ENCODE results near the gene LITAFD. TPM values are rescaled to one million over a fixed set of nuclear protein-coding genes. Genes with fewer than 3 reads are reported as not detected.

Gene LITAFD
- total and polyA plus RNA-seq, 9 donors: not detected

DNA sequence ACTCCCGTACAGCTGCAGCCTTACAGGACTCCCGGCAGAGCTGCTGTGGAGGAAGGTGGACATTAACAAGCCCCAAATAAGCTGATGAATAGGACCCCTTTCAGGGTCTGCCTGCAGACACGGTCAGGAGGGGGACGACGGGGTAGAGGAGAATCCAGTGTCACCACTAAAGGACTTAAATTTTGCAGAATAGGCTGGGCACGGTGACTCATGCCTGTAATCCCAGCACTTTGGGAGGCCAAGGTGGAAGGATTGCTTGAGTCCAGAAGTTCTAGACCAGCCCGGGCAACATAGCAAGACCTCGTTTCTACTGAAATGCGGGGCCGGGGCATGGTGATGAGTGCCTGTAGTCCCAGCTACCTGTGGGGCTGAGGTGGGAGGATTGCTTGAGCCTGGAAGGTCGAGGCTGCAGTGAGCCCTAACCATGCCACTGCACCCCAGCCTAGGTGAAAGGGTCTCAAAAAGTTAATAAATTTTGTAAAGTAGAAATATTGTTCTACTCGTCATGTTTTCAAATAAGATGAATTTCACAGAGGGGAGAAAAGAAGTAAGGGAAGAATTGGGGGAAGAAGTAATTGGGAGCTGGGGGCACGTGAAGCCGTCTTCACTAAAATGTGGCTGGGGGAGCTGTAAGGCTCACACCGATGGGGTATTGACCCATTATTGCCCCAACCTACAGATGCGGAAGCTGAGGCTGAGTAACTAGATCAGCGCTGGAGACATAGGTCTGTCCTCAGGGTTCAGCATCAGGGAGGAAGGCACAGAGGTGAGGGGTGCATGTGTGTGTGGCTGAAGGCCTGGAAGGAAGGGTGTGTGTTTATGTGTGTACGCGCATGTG, 4.7 kb downstream of the LITAFD start:
- Histone ChIP-seq H3K27ac (ENCODE audit: low read length) (no peak overlapping the region), H3K27me3 (ENCODE audit: control insufficient read depth, insufficient read depth, low read length) (peaks cover 8% of the 10 kb centered on the region)

DNA sequence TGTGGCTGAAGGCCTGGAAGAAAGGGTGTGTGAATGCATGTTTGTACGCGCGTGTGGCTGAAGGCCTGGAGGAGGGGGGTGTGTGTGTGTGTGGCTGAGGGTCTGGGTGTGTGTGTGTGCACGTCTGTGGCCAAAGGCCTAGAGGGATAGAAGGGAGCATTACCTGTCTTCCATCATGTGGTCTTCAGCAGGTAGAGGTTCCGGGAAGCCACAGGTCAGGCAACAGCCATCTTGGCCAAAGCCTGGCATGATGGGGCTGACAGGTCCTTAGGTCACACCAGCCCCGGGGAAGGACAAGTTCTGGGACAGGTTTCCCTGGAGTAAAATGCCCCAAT, 5.2 kb downstream of the LITAFD start:
- Histone ChIP-seq H3K9me3 (replicated peaks; ENCODE audit: control insufficient read depth, low read depth, low read length) (no peaks in the 10 kb centered on the region), H3K27me3 (ENCODE audit: control insufficient read depth, insufficient read depth, low read length) (peaks cover 8% of the 10 kb centered on the region), H3K36me3 (ENCODE audit: control insufficient read depth, insufficient read depth, low read length) (peaks cover 45% of the 10 kb centered on the region), H3K4me3 (ENCODE audit: low read length) (no peak overlapping the region), H3K27ac (ENCODE audit: low read length) (no peak overlapping the region), H3K4me1 (ENCODE audit: control insufficient read depth, insufficient read depth, low read length) (peaks cover 29% of the 10 kb centered on the region)
- 88% methylated on average over 6 of the region's 6 CpGs for WGBS (ENCODE audit: insufficient coverage)
- DNase-seq: no peak

More for the DNA sequence above, 4.7 kb downstream of the LITAFD start:
- peaks cover 26% of the 10 kb centered on the region for H3K4me1 ChIP-seq (ENCODE audit: control insufficient read depth, insufficient read depth, low read length)
- no peak for DNase-seq
- H3K36me3 ChIP-seq (ENCODE audit: control insufficient read depth, insufficient read depth, low read length): peaks cover 39% of the 10 kb centered on the region
- H3K9me3 ChIP-seq (replicated peaks; ENCODE audit: control insufficient read depth, low read depth, low read length): no peaks in the 10 kb centered on the region
- 71% methylated on average over 12 of the region's 19 CpGs for WGBS (ENCODE audit: insufficient coverage)
- no peak overlapping the region for H3K4me3 ChIP-seq (ENCODE audit: low read length)

DNA sequence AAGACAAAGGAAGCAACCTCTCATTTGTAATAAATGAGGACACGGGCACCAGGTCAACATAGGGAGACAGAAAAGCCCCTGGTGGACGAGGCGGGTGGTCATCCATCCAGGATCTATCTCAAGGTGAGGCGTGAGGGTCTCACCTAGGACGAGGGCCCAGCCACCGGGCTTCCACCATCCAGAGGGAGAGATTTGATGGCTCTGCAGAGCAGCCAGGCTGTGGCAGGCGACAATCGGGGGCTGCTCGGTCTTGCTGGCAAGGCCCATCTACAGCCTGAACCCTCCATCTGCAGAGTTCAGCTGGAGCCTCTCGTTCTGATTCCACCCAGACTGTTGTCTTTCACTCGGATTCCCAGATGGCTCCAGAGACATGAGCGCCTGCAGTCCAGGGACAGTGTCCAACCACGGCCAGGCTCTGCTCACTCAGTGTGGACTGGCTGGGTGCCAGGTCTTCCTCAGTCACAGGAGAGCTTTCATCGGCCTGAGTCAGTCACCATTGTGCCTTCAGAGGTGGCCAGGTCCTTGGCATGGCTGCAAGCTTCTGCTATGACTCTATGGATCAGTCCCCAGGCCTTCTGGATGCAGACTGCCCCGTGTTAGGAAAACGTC, 5.9 kb downstream of the LITAFD start:
- no peak overlapping the region for H3K27ac ChIP-seq (ENCODE audit: low read length)
- no peak overlapping the region for H3K4me3 ChIP-seq (ENCODE audit: low read length)
- H3K4me1 ChIP-seq (ENCODE audit: control insufficient read depth, insufficient read depth, low read length): peaks cover 29% of the 10 kb centered on the region
- no peaks in the 10 kb centered on the region for H3K9me3 ChIP-seq (replicated peaks; ENCODE audit: control insufficient read depth, low read depth, low read length)
- peaks cover 8% of the 10 kb centered on the region for H3K27me3 ChIP-seq (ENCODE audit: control insufficient read depth, insufficient read depth, low read length)
- peak; percentile 55 for DNase-seq
- peaks cover 51% of the 10 kb centered on the region for H3K36me3 ChIP-seq (ENCODE audit: control insufficient read depth, insufficient read depth, low read length)
- 57% methylated on average over 16 of the region's 16 CpGs for WGBS (ENCODE audit: insufficient coverage)

DNA sequence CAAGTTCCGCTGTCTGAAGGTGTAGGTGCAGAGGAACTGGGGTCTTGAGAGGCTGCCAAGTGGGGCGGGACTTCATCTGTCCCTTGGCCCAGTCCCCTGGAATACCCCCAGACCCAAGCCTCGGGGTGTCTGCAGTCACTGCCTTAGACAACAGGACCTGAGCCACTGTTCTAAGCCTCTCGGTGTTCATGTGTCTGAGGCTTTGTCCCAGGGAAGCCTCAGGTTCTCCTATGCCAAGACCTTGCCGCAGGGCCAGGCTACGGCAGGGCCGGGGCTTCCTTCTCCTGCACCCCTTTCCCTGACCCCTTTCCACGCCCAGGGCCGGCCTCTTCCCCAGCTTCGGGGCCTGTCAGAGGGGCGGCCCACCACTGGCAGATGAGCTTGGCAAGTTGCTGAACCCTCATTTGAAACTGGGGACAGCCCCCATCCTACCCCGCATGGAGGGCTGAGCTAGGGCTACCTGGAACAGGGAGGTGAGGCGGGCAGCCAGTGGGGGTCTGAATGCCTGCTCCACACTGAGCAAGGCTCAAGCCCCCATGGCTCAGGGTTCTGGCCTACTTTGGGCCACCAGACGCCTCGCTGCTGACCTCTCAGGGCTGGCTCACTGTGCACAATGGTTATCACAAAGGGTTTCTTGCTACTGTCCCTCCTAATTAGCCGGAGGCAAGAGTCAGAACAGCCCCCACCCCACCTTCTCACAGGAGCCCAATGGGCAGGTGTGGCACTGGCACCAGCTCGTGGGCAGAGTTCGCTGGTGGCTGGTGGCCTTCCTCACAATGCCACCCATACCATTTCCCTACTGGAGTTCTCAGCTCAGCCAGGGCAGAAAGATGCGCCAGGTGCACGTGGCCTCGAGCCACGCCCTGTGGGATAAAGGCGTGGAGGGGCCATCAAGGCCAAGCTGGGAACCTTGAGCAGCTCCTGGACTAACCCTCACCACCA, 7.1 kb downstream of the LITAFD start:
- Histone ChIP-seq H3K27me3 (ENCODE audit: control insufficient read depth, insufficient read depth, low read length) (peaks cover 8% of the 10 kb centered on the region), H3K9me3 (replicated peaks; ENCODE audit: control insufficient read depth, low read depth, low read length) (no peaks in the 10 kb centered on the region), H3K27ac (ENCODE audit: low read length) (no peak overlapping the region), H3K4me1 (ENCODE audit: control insufficient read depth, insufficient read depth, low read length) (peaks cover 29% of the 10 kb centered on the region), H3K4me3 (ENCODE audit: low read length) (no peak overlapping the region), H3K36me3 (ENCODE audit: control insufficient read depth, insufficient read depth, low read length) (peaks cover 63% of the 10 kb centered on the region)
- WGBS (ENCODE audit: insufficient coverage): 84% methylated on average over 17 of the region's 23 CpGs
- DNase-seq: no peak

DNA sequence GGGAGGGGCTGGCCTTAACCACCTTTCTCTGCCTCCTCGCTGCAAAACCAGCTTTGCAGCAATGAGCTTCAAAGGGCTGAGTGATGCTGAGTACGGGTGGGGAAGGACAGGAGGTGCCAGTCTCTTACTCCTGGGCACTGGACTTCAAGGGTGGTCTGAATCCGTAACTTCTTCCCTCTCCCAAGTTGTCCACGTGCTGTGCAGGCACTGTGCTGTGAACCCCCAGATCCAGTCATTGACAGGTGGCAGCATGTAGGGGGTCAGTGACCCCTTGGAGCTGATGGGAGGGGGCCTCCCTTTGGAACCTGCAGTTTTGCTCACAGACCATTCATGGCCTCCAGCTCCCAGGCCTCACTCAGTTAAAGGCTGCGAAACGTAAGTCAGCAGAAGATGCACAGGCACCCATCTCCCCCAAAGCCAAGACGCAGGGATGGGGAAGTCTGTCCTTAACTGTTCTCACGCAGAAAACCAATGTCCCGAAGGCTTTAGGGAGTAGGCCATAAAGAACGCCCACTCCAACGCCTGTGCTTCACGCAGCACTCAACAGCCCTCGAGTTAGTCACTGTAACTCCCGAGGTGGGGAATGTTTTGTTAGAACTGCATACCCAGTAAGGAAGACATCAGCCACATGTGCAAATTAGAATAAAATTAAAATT, 7.9 kb downstream of the LITAFD start:
- Histone ChIP-seq H3K4me3 (ENCODE audit: low read length) (no peak overlapping the region), H3K36me3 (ENCODE audit: control insufficient read depth, insufficient read depth, low read length) (peaks cover 71% of the 10 kb centered on the region), H3K27ac (ENCODE audit: low read length) (no peak overlapping the region), H3K9me3 (replicated peaks; ENCODE audit: control insufficient read depth, low read depth, low read length) (no peaks in the 10 kb centered on the region), H3K4me1 (ENCODE audit: control insufficient read depth, insufficient read depth, low read length) (peaks cover 22% of the 10 kb centered on the region), H3K27me3 (ENCODE audit: control insufficient read depth, insufficient read depth, low read length) (peaks cover 8% of the 10 kb centered on the region)
- WGBS (ENCODE audit: insufficient coverage): 83% methylated on average over 4 of the region's 14 CpGs
- no peak for DNase-seq

DNA sequence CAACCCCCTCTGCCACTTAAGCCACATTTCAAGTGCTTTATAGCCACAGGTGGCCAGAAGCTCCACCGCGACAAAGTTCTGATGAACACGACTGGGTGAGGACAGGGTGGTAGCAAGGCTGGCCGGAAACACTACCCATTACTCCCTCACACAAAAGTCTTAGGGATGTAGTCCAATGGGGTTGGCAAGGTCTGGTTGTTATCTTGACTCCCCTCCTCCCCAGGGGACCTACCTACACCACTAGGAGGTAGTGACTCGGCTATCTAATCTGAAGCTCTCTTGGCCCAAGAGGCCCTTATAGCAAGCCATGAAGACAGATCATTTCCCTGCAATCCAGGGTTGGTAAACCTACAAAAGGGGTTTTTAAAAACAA, 8.4 kb downstream of the LITAFD start:
- Histone ChIP-seq H3K4me1 (ENCODE audit: control insufficient read depth, insufficient read depth, low read length) (peaks cover 19% of the 10 kb centered on the region), H3K27me3 (ENCODE audit: control insufficient read depth, insufficient read depth, low read length) (peaks cover 6% of the 10 kb centered on the region), H3K9me3 (replicated peaks; ENCODE audit: control insufficient read depth, low read depth, low read length) (no peaks in the 10 kb centered on the region), H3K36me3 (ENCODE audit: control insufficient read depth, insufficient read depth, low read length) (peaks cover 76% of the 10 kb centered on the region), H3K27ac (ENCODE audit: low read length) (no peak overlapping the region), H3K4me3 (ENCODE audit: low read length) (no peak overlapping the region)
- DNase-seq: no peak
- 83% methylated on average over 1 of the region's 5 CpGs for WGBS (ENCODE audit: insufficient coverage)

DNA sequence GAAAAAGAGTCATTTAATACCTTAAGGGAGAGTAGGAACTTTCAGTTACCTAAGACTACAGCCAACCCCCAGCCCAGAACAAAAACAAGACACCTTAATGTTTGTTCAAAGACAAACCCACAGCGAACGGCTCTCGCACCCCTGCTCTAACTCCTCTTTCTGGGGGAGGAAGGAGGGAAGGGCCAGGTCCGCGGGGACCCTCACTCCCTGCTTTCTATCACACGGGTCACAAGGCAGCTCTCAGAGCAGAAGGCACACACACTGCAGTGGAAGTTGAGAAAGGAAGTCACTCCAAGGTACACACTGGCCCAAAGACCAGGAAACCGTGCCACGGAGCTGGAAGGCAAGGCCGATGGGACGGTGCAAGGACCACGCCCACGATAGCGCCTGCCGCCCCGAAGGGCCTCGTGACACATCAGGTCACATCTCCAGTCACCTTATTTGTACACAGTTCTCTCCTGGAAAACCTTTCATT, 10.0 kb downstream of the LITAFD start:
- H3K9me3 ChIP-seq (replicated peaks; ENCODE audit: control insufficient read depth, low read depth, low read length): no peaks in the 10 kb centered on the region
- peaks cover 87% of the 10 kb centered on the region for H3K36me3 ChIP-seq (ENCODE audit: control insufficient read depth, insufficient read depth, low read length)
- no peak overlapping the region for H3K4me3 ChIP-seq (ENCODE audit: low read length)
- DNase-seq: no peak
- peaks cover 9% of the 10 kb centered on the region for H3K4me1 ChIP-seq (ENCODE audit: control insufficient read depth, insufficient read depth, low read length)
- H3K27ac ChIP-seq (ENCODE audit: low read length): no peak overlapping the region
- H3K27me3 ChIP-seq (ENCODE audit: control insufficient read depth, insufficient read depth, low read length): no peaks in the 10 kb centered on the region
- 72% methylated on average over 2 of the region's 16 CpGs for WGBS (ENCODE audit: insufficient coverage)

DNA sequence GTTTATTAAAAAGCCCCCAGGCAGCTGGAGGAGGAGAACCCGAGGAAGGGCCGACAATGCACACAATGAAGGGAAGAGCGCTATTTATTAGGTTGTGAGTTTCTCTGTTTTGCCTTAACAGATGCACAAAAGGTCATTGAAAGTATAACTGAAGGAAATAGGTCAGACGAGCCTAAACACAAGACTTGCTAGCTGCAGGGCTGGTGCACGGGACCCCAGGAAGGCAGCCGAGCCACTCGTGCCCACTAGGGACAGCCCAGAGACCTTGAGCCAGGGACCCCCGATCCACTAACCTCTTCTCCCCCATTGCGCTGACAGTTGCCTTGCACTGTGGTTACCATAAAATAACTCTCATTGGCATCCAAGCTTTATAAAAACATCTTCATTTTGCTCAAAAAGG, 11.3 kb downstream of the LITAFD start:
- H3K4me1 ChIP-seq (ENCODE audit: control insufficient read depth, insufficient read depth, low read length): peaks cover 5% of the 10 kb centered on the region
- 69% methylated on average over 7 of the region's 9 CpGs for WGBS (ENCODE audit: insufficient coverage)
- H3K36me3 ChIP-seq (ENCODE audit: control insufficient read depth, insufficient read depth, low read length): peaks cover 86% of the 10 kb centered on the region
- H3K9me3 ChIP-seq (replicated peaks; ENCODE audit: control insufficient read depth, low read depth, low read length): no peaks in the 10 kb centered on the region
- H3K27me3 ChIP-seq (ENCODE audit: control insufficient read depth, insufficient read depth, low read length): no peaks in the 10 kb centered on the region
- H3K4me3 ChIP-seq (ENCODE audit: low read length): no peak overlapping the region
- H3K27ac ChIP-seq (ENCODE audit: low read length): no peak overlapping the region
- no peak for DNase-seq

DNA sequence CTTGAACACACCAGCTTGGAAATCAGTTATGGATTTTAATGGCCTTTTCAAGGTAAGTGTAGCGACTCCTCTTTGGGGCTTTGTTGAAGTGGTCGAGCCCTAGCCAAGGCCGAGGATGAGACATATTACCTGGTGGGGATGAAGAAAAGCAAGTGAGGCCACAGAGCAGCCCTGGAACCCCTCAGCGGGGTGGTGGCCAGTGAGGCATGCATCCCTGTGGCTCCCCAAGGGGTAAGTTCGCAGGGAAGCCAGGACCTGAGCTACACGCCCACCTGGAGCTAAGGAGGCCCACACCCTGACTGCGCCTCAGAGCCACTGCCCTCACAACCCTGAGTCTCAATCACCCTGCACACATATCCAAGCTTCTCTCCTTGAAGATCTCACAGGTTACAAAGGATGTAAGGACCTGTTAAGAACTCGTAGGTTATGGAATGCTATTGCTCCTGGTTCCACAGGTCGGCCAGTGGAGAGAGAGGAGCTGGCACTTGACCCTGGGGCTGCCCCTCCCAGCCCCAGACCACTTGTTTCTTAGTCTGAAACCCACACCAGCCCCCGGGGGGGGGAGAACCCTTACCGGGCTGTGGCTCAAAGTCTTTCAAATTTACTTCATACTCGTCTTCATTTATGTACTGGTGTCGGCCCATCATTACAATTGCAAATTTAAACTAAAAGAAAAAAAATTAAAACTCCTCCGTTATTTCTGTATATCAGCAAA, 12.0 kb downstream of the LITAFD start:
- H3K9me3 ChIP-seq (replicated peaks; ENCODE audit: control insufficient read depth, low read depth, low read length): no peaks in the 10 kb centered on the region
- WGBS (ENCODE audit: insufficient coverage): 84% methylated on average over 13 of the region's 14 CpGs
- no peaks in the 10 kb centered on the region for H3K27me3 ChIP-seq (ENCODE audit: control insufficient read depth, insufficient read depth, low read length)
- H3K27ac ChIP-seq (ENCODE audit: low read length): no peak overlapping the region
- DNase-seq: no peak
- peaks cover 93% of the 10 kb centered on the region for H3K36me3 ChIP-seq (ENCODE audit: control insufficient read depth, insufficient read depth, low read length)
- peaks cover 5% of the 10 kb centered on the region for H3K4me1 ChIP-seq (ENCODE audit: control insufficient read depth, insufficient read depth, low read length)
- no peak overlapping the region for H3K4me3 ChIP-seq (ENCODE audit: low read length)
